Panc1 (cell line): ENCODE measurements around the gene RAB23. TPM values are rescaled to one million over a fixed set of nuclear protein-coding genes. Genes with fewer than 3 reads are reported as not detected.

Source experiments
- ATAC-seq: fragments of 200-7000 bp; cut with Tn5 transposase; 2 replicates; pipeline ENCODE4 v1.9.1; 2020; ENCODE audit warnings: mild to moderate bottlenecking, moderate library complexity
- BruUV-seq: library from RNA; stranded (reverse); fragments of 400-500 nt; replicated peaks from 2 replicates; lab custom pipeline; 2021; lab: Mats Ljungman, UMichigan
- CTCF ChIA-PET: fragments of 300-600 bp; sonication (Branson Sonifier 250); formaldehyde crosslinking; loops from one replicate; lab custom pipeline; 2022; ENCODE audit warnings: antibody characterized with exemption; lab: Charles Lee
- POLR2A ChIA-PET: fragments of 300-600 bp; sonication (Branson Sonifier 250); formaldehyde crosslinking; loops from one replicate; lab custom pipeline; 2022; ENCODE audit warnings: antibody characterized with exemption; lab: Charles Lee
- DNase-seq: peaks from one replicate; pipeline ENCODE4 v3.0.0-alpha.2; 2010; ENCODE audit warnings: low read depth, low spot score
- H3K27ac ChIP-seq: 2 replicates; pipeline ENCODE4 v1.5.1; 2011; ENCODE audit warnings: mild to moderate bottlenecking, low read length, inconsistent platforms
- H3K27me3 ChIP-seq: fragments of 200-500 bp; sonication (Bioruptor generic); 2 replicates; pipeline ENCODE4 v1.6.0; 2014; ENCODE audit warnings: low read length, inconsistent platforms; ENCODE audit not compliant: control insufficient read depth, insufficient read depth
- H3K36me3 ChIP-seq: fragments of 200-500 bp; sonication (Bioruptor generic); 2 replicates; pipeline ENCODE4 v1.5.1; 2014; ENCODE audit warnings: inconsistent platforms, mild to moderate bottlenecking, low read length, moderate library complexity; ENCODE audit not compliant: control insufficient read depth, insufficient read depth
- H3K4me1 ChIP-seq: 2 replicates; pipeline ENCODE4 v1.5.1; 2011; ENCODE audit warnings: inconsistent platforms, mild to moderate bottlenecking, low read length, moderate library complexity; ENCODE audit not compliant: control insufficient read depth, insufficient read depth
- H3K4me3 ChIP-seq, 2 experiments: 2 replicates each; pipeline ENCODE4 v1.5.1; 2011 to 2012; ENCODE audit warnings: low read depth in 2 of 2, low read length in 2 of 2, mild to moderate bottlenecking in 2 of 2, inconsistent platforms in 1 of 2, moderate library complexity in 1 of 2
- H3K9me3 ChIP-seq: fragments of 200-500 bp; sonication (Bioruptor generic); 2 replicates; pipeline ENCODE4 v1.5.1; 2014; ENCODE audit warnings: low read depth, mild to moderate bottlenecking, inconsistent platforms, low read length, moderate library complexity; ENCODE audit not compliant: control insufficient read depth, insufficient read depth
- POLR2AphosphoS5 ChIP-seq: IDR thresholded peaks from 2 replicates; pipeline ENCODE4 v1.6.1; 2012; ENCODE audit warnings: mild to moderate bottlenecking, low read depth, low read length, moderate library complexity
- SIN3A ChIP-seq: IDR thresholded peaks from 2 replicates; pipeline ENCODE4 v1.6.1; 2012; ENCODE audit warnings: low read depth, mild to moderate bottlenecking, low read length, moderate library complexity, borderline replicate concordance; ENCODE audit not compliant: insufficient read depth
- TCF7L2 ChIP-seq: IDR thresholded peaks from 2 replicates; pipeline ENCODE4 v1.6.1; 2011; ENCODE audit warnings: mild to moderate bottlenecking, low read depth, low read length, inconsistent platforms
- in situ Hi-C: cut with HindIII; loops from 2 replicates; pipeline ENCODE4 v1.10.0; 2016; ENCODE audit warnings: low sequenced_read_pairs, low pct_unique_long_range_greater_than_20kb
- intact Hi-C: fragments of 100-400 bp; cut with micrococcal nuclease; formaldehyde crosslinking; loops from one replicate; pipeline ENCODE4 v1.10.0; 2022; ENCODE audit not compliant: unreplicated experiment
- total RNA-seq: library from RNA; stranded (reverse); gene quantifications from one replicate; pipeline ENCODE4 v1.2.1, GENCODE V29; 2021; ENCODE audit not compliant: unreplicated experiment
- TF ChIP-seq, protein P1 (sequence below), 2 experiments: IDR thresholded peaks; 2 replicates each; pipeline ENCODE4 v1.6.1; 2011 to 2012; ENCODE audit warnings: low read depth in 2 of 2, control low read depth in 1 of 2, low read length in 1 of 2, mild to moderate bottlenecking in 1 of 2, moderate library complexity in 1 of 2; ENCODE audit not compliant: insufficient read depth in 1 of 2
- TF ChIP-seq, protein P2 (sequence below): fragments of 450-650 bp; IDR thresholded peaks from 2 replicates; pipeline ENCODE4 v1.5.1; 2017; ENCODE audit warnings: mild to moderate bottlenecking

Gene RAB23
- total RNA-seq, 1 experiment from 2014 or later, result 25.5 TPM

DNA sequence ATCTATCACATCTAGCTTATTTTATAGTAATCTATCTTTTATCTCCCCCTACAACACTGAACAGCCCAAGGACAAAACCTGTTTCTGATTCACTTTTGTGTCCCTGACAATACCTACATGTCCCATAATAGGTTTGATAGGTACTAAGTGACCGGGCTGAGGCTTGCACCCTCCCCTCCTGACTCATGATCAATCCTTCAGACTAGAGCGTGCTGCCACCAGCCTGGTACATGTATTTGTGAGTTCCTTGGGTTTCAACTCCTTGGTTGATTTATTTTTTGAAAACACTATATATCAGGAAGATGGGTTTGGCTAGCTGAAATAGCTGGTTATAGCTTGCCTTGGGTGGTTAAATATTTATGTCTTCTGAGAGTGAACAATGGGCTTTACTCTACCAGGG lies 41.6 kb upstream of the RAB23 start:
- in situ Hi-C loops (no loop called here), intact Hi-C loops (no loop called here)
- Histone ChIP-seq H3K9me3 (no peaks in the 10 kb centered on the region), H3K27me3 (no peaks in the 10 kb centered on the region), H3K4me3 (no peak overlapping the region), H3K36me3 (no peaks in the 10 kb centered on the region), H3K27ac (no peak overlapping the region), H3K4me1 (no peaks in the 10 kb centered on the region; the same call in 1 of the 2 replicates)
- ATAC-seq (no peak), DNase-seq (no peak)
- TF ChIP-seq, protein P1, sequence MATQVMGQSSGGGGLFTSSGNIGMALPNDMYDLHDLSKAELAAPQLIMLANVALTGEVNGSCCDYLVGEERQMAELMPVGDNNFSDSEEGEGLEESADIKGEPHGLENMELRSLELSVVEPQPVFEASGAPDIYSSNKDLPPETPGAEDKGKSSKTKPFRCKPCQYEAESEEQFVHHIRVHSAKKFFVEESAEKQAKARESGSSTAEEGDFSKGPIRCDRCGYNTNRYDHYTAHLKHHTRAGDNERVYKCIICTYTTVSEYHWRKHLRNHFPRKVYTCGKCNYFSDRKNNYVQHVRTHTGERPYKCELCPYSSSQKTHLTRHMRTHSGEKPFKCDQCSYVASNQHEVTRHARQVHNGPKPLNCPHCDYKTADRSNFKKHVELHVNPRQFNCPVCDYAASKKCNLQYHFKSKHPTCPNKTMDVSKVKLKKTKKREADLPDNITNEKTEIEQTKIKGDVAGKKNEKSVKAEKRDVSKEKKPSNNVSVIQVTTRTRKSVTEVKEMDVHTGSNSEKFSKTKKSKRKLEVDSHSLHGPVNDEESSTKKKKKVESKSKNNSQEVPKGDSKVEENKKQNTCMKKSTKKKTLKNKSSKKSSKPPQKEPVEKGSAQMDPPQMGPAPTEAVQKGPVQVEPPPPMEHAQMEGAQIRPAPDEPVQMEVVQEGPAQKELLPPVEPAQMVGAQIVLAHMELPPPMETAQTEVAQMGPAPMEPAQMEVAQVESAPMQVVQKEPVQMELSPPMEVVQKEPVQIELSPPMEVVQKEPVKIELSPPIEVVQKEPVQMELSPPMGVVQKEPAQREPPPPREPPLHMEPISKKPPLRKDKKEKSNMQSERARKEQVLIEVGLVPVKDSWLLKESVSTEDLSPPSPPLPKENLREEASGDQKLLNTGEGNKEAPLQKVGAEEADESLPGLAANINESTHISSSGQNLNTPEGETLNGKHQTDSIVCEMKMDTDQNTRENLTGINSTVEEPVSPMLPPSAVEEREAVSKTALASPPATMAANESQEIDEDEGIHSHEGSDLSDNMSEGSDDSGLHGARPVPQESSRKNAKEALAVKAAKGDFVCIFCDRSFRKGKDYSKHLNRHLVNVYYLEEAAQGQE (IDR thresholded peaks at IDR 0.05; ENCODE audit: insufficient read depth in 1 of 2, low read depth in 2 of 2, low read length in 1 of 2), result no peak
- TF ChIP-seq, protein P2, sequence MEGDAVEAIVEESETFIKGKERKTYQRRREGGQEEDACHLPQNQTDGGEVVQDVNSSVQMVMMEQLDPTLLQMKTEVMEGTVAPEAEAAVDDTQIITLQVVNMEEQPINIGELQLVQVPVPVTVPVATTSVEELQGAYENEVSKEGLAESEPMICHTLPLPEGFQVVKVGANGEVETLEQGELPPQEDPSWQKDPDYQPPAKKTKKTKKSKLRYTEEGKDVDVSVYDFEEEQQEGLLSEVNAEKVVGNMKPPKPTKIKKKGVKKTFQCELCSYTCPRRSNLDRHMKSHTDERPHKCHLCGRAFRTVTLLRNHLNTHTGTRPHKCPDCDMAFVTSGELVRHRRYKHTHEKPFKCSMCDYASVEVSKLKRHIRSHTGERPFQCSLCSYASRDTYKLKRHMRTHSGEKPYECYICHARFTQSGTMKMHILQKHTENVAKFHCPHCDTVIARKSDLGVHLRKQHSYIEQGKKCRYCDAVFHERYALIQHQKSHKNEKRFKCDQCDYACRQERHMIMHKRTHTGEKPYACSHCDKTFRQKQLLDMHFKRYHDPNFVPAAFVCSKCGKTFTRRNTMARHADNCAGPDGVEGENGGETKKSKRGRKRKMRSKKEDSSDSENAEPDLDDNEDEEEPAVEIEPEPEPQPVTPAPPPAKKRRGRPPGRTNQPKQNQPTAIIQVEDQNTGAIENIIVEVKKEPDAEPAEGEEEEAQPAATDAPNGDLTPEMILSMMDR, result no peak
- TF ChIP-seq SIN3A, result no peak
- TF ChIP-seq POLR2AphosphoS5, result no peak
- TF ChIP-seq TCF7L2, result no peak
- BruUV-seq, result no TSS peak
- CTCF ChIA-PET, result no interaction called here
- POLR2A ChIA-PET, result no interaction called here

DNA sequence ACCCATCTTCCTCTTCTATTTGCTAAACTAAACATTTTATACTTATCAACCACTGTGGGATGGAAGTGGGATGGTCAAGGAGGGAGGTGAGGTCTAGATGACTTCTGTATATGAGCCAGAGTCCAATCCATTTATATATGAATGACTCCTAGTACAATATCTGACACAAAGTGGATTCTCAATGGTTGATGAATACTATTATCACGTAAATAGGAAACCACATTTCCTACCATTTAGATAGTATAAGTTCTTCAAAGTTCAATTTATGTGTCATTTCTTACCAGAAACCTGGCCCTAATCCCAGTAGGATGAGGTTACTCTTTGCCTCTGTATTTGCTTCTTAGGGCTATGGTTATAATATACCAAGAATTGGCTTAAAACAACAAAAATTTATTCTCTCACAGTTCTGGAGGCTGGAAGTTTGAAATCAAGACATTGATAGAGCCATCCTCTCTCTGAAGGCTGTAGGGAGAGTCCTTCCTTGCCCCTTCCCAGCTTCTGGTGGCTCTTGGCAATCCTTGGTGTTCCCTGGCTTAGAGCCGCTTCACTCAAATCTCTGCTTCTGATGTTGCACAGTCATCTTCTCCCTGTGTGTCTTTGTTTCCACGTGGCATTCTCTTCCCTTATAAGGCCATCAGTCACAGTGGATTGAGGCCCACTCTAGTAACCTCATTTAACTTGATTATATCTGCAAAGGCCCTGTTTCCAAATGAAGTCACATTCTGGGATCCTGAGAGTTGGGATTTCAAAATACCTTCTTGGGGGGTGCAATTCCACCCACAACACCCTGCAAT lies 41.0 kb upstream of the RAB23 start:
- BruUV-seq, result no TSS peak

More for the DNA sequence above, 41.0 kb upstream of the RAB23 start:
- ChIA-PET CTCF (no interaction called here), POLR2A (no interaction called here)
- no peak for ATAC-seq
- intact Hi-C loops, result no loop called here
- in situ Hi-C loops, result no loop called here
- Histone ChIP-seq H3K4me1 (no peaks in the 10 kb centered on the region; the same call in 1 of the 2 replicates), H3K27ac (no peak overlapping the region), H3K27me3 (no peaks in the 10 kb centered on the region), H3K9me3 (no peaks in the 10 kb centered on the region), H3K36me3 (no peaks in the 10 kb centered on the region), H3K4me3 (no peak overlapping the region)
- TF ChIP-seq, protein P2, result no peak
- TF ChIP-seq, protein P1 (IDR thresholded peaks at IDR 0.05; ENCODE audit: insufficient read depth in 1 of 2, low read depth in 2 of 2, low read length in 1 of 2), result no peak
- TF ChIP-seq POLR2AphosphoS5 (no peak), SIN3A (no peak), TCF7L2 (no peak)
- no peak for DNase-seq
